HG03521 (cell line): Measurements from ENCODE around the gene GTPBP1.

Experiments
- ATAC-seq: cut with Tn5 transposase; IDR thresholded peaks from one replicate; pipeline ENCODE4 v1.9.1; 2021; ENCODE audit warnings: mild to moderate bottlenecking, moderate library complexity; ENCODE audit not compliant: unreplicated experiment

GTPBP1 gene

GRCh38 chr22:38700789-38701628 lies 4.7 kb upstream of the GTPBP1 start, which contains the start of gene JOSD1:
Gene JOSD1 (minus strand): TSS chr22:38700943. CDS start chr22:38699987, 956 bp downstream.
- ATAC-seq: peak; percentile 35

- ATAC-seq: no peak
These were observed 1.0 kb upstream of the GTPBP1 start for GRCh38 chr22:38704654-38705234.

- ATAC-seq: no peak
These were observed 557 bp downstream of the GTPBP1 start for GRCh38 chr22:38706101-38706900.

- ATAC-seq: no peak
These were observed 1.1 kb downstream of the GTPBP1 start for GRCh38 chr22:38706901-38707195.

- no peak for ATAC-seq
These were observed 1.6 kb downstream of the GTPBP1 start for GRCh38 chr22:38707346-38707745.

- no peak for ATAC-seq
These were observed 2.2 kb downstream of the GTPBP1 start for GRCh38 chr22:38707984-38708383.

GRCh38 chr22:38709306-38709705 lies 3.6 kb downstream of the GTPBP1 start:
- ATAC-seq: no peak

- ATAC-seq: no peak
These were observed 4.6 kb downstream of the GTPBP1 start for GRCh38 chr22:38710351-38710750.

- no peak for ATAC-seq
These were observed 5.1 kb downstream of the GTPBP1 start for GRCh38 chr22:38710866-38711265.

- no peak for ATAC-seq
These were observed 6.9 kb downstream of the GTPBP1 start for GRCh38 chr22:38712486-38713207.

GRCh38 chr22:38713921-38714320 lies 8.2 kb downstream of the GTPBP1 start:
- ATAC-seq: no peak

- no peak for ATAC-seq
These were observed 9.5 kb downstream of the GTPBP1 start for GRCh38 chr22:38715176-38715764.

- ATAC-seq: no peak
These were observed 10.1 kb downstream of the GTPBP1 start for GRCh38 chr22:38715852-38716251.

- ATAC-seq: no peak
These were observed 10.5 kb downstream of the GTPBP1 start for GRCh38 chr22:38716271-38716670.

GRCh38 chr22:38716826-38717225 lies 11.1 kb downstream of the GTPBP1 start:
- no peak for ATAC-seq

GRCh38 chr22:38717244-38717643 lies 11.5 kb downstream of the GTPBP1 start:
- ATAC-seq: no peak

GRCh38 chr22:38718414-38718813 lies 12.7 kb downstream of the GTPBP1 start:
- ATAC-seq: no peak

- no peak for ATAC-seq
These were observed 13.5 kb downstream of the GTPBP1 start for GRCh38 chr22:38719196-38719595.

- ATAC-seq: no peak
These were observed 14.6 kb downstream of the GTPBP1 start for GRCh38 chr22:38720350-38720749.

GRCh38 chr22:38721551-38721950 lies 15.8 kb downstream of the GTPBP1 start:
- ATAC-seq: no peak

- no peak for ATAC-seq
These were observed 18.4 kb downstream of the GTPBP1 start for GRCh38 chr22:38724176-38724575.
